Measurements from ENCODE around the gene FSTL1. TPM values are rescaled to one million over a fixed set of nuclear protein-coding genes. Genes with fewer than 3 reads are reported as not detected.

The FSTL1 gene
- 887 and 1,090 TPM in 2 replicates for total RNA-seq

GRCh38 chr3:120450600-120451271 lies at the start of gene FSTL1:
TSS of gene FSTL1 (minus strand) at chr3:120450992. CDS start at chr3:120450746, 246 bp downstream.

GRCh38 chr3:120348991-120349854 lies 101.6 kb downstream of the FSTL1 start, which contains the start of gene LRRC58:
TSS of gene LRRC58 (minus strand) at chr3:120349354. CDS start at chr3:120349243, 111 bp downstream.

Other genes with a start within 250 kb of the FSTL1 start
- gene GPR156, start 165.8 kb downstream of the FSTL1 start, total RNA-seq = 0.14 and 0.37 TPM in 2 replicates
- 14.2 and 18.2 TPM in 2 replicates for gene LRRC58, start 101.6 kb downstream of the FSTL1 start, total RNA-seq
- 36.7 and 36.8 TPM in 2 replicates for gene NDUFB4, start 145.3 kb upstream of the FSTL1 start, total RNA-seq
- gene HGD, start 231.2 kb upstream of the FSTL1 start, total RNA-seq = 0.46 and 0.71 TPM in 2 replicates

Data from smooth muscle cell of bladder (primary cell).